Tongue (tissue), 2 donors: ENCODE data around the gene ZMYM2. TPM values are rescaled to one million over a fixed set of nuclear protein-coding genes. Genes with fewer than 3 reads are reported as not detected.

Experiments
- DNase-seq: peaks from one replicate; pipeline ENCODE4 v3.0.0-alpha.2; 2015
- total RNA-seq: library from RNA; depleted of rRNA; stranded (reverse); fragments of >200 nt; gene quantifications from one replicate; pipeline ENCODE4 v1.2.3, GENCODE V29; 2014

Gene ZMYM2
- total RNA-seq, 1 donor from 2014 or later: 120 TPM

GRCh38 chr13:20105161-20105689, 146.7 kb downstream of the ZMYM2 start:
- no peak for DNase-seq

- DNase-seq: no peak
These were observed 148.2 kb downstream of the ZMYM2 start for GRCh38 chr13:20106742-20107141.

GRCh38 chr13:20109037-20109436, 150.5 kb downstream of the ZMYM2 start:
- no peak for DNase-seq

GRCh38 chr13:20114066-20114610, 155.6 kb downstream of the ZMYM2 start:
- DNase-seq: no peak

- no peak for DNase-seq
These were observed 157.7 kb downstream of the ZMYM2 start for GRCh38 chr13:20116213-20116612.

GRCh38 chr13:20118268-20119140, 160.0 kb downstream of the ZMYM2 start:
- DNase-seq: peak; percentile 76

- no peak for DNase-seq
These were observed 161.4 kb downstream of the ZMYM2 start for GRCh38 chr13:20119960-20120359.

- DNase-seq: no peak
These were observed 162.6 kb downstream of the ZMYM2 start for GRCh38 chr13:20121159-20121525.

GRCh38 chr13:20124303-20124702, 165.8 kb downstream of the ZMYM2 start:
- no peak for DNase-seq

- DNase-seq: no peak
These were observed 166.7 kb downstream of the ZMYM2 start for GRCh38 chr13:20125129-20125782.

GRCh38 chr13:20125783-20126165, 167.2 kb downstream of the ZMYM2 start:
- DNase-seq: no peak

GRCh38 chr13:20126541-20127261, 168.2 kb downstream of the ZMYM2 start:
- DNase-seq: peak; percentile 35

- no peak for DNase-seq
These were observed 168.7 kb downstream of the ZMYM2 start for GRCh38 chr13:20127262-20127561.

- peak; percentile 71 for DNase-seq
These were observed 169.3 kb downstream of the ZMYM2 start for GRCh38 chr13:20127562-20128458.

- peak; percentile 16 for DNase-seq
These were observed 170.0 kb downstream of the ZMYM2 start for GRCh38 chr13:20128459-20128931.

- no peak for DNase-seq
These were observed 170.5 kb downstream of the ZMYM2 start for GRCh38 chr13:20129076-20129475.

GRCh38 chr13:20130012-20130411, 171.5 kb downstream of the ZMYM2 start:
- DNase-seq: no peak

GRCh38 chr13:20130652-20131051, 172.1 kb downstream of the ZMYM2 start:
- no peak for DNase-seq

GRCh38 chr13:20131057-20131832, 172.7 kb downstream of the ZMYM2 start:
- DNase-seq: no peak

GRCh38 chr13:20132052-20132634, 173.6 kb downstream of the ZMYM2 start:
- DNase-seq: no peak
